Endothelial cell of umbilical vein (primary cell): ENCODE measurements around the gene LRIG1.

Experiments
- JUN ChIP-seq: IDR thresholded peaks from 2 replicates; pipeline ENCODE4 v1.6.1; 2011; ENCODE audit warnings: borderline replicate concordance, low read depth; ENCODE audit not compliant: insufficient read length, insufficient read depth
- POLR2A ChIP-seq: IDR thresholded peaks from 2 replicates; pipeline ENCODE4 v1.6.1; 2012; ENCODE audit warnings: low read depth, mild to moderate bottlenecking, control low read depth, low read length
- POLR2AphosphoS5 ChIP-seq: IDR thresholded peaks from 2 replicates; pipeline ENCODE4 v1.6.1; 2012; ENCODE audit warnings: low read depth, mild to moderate bottlenecking, control low read depth, low read length, moderate library complexity; ENCODE audit not compliant: insufficient read depth
- TF ChIP-seq, protein P1 (sequence below): IDR thresholded peaks from 2 replicates; pipeline ENCODE4 v1.6.1; 2011; ENCODE audit not compliant: insufficient read depth, insufficient read length
- TF ChIP-seq, protein P2 (sequence below), 2 donors: IDR thresholded peaks; 1 replicate in 1 of 2; 2 replicates in 1 of 2; pipeline ENCODE4 v1.5.1; 2011; ENCODE audit warnings: low read length in 2 of 2, mild to moderate bottlenecking in 2 of 2, moderate library complexity in 2 of 2, control low read depth in 1 of 2, inconsistent platforms in 1 of 2, low read depth in 1 of 2; ENCODE audit not compliant: insufficient read depth in 1 of 2; ENCODE audit errors: extremely low read depth in 1 of 2

- TF ChIP-seq, protein P1, sequence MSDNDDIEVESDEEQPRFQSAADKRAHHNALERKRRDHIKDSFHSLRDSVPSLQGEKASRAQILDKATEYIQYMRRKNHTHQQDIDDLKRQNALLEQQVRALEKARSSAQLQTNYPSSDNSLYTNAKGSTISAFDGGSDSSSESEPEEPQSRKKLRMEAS: no peak
- TF ChIP-seq POLR2AphosphoS5 (no peak), JUN (no peak), POLR2A (no peak)
- TF ChIP-seq, protein P2, sequence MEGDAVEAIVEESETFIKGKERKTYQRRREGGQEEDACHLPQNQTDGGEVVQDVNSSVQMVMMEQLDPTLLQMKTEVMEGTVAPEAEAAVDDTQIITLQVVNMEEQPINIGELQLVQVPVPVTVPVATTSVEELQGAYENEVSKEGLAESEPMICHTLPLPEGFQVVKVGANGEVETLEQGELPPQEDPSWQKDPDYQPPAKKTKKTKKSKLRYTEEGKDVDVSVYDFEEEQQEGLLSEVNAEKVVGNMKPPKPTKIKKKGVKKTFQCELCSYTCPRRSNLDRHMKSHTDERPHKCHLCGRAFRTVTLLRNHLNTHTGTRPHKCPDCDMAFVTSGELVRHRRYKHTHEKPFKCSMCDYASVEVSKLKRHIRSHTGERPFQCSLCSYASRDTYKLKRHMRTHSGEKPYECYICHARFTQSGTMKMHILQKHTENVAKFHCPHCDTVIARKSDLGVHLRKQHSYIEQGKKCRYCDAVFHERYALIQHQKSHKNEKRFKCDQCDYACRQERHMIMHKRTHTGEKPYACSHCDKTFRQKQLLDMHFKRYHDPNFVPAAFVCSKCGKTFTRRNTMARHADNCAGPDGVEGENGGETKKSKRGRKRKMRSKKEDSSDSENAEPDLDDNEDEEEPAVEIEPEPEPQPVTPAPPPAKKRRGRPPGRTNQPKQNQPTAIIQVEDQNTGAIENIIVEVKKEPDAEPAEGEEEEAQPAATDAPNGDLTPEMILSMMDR (IDR thresholded peaks at IDR 0.05; ENCODE audit: extremely low read depth in 1 of 2, insufficient read depth in 1 of 2, low read depth in 1 of 2, low read length in 2 of 2): no peak
Measured at GRCh38 chr3:66411961-66412887, 88.6 kb downstream of the LRIG1 start.
